Lower leg skin (tissue), 4 donors: ENCODE results near the gene PTPRN2. TPM values are rescaled to one million over a fixed set of nuclear protein-coding genes. Genes with fewer than 3 reads are reported as not detected.

Experiments used
- DNase-seq, 2 donors: peaks; one replicate each; pipeline ENCODE4 v3.0.0-alpha.2; 2019; ENCODE audit warnings: low spot score in 2 of 2
- H3K4me3 ChIP-seq: fragments of 200-600 bp; sonication (generic); 2 replicates; pipeline ENCODE4 v1.5.1; 2017; ENCODE audit warnings: mild to moderate bottlenecking, low read depth; ENCODE audit not compliant: poor library complexity, severe bottlenecking
- CTCF ChIP-seq, 3 donors: fragments of 450-650 bp; IDR thresholded peaks; one replicate each; pipeline ENCODE4 v1.5.1; 2016; ENCODE audit warnings: antibody characterized with exemption in 3 of 3, mild to moderate bottlenecking in 3 of 3, moderate library complexity in 2 of 3
- POLR2A ChIP-seq, 2 donors: fragments of 450-650 bp; IDR thresholded peaks; one replicate each; pipeline ENCODE4 v1.6.1; 2016 to 2017; ENCODE audit warnings: antibody characterized with exemption in 2 of 2, mild to moderate bottlenecking in 1 of 2, moderate library complexity in 1 of 2
- WGBS, 2 donors: methylation state at CpG; one replicate each; pipeline ENCODE4 v1.1.5; 2018; 5-methylcytosine and 5-hydroxymethylcytosine counted together
- intact Hi-C: fragments of 100-400 bp; cut with DNase I; formaldehyde crosslinking; loops from one replicate; pipeline ENCODE4 v1.15.0; 2023; ENCODE audit warnings: low total_unique reads
- total RNA-seq, 4 donors: library from RNA; depleted of rRNA; stranded (reverse); fragments of >200 nt; gene quantifications; one replicate each; pipeline ENCODE4 v1.1.0, GENCODE V29; 2016

PTPRN2 gene
- total RNA-seq, 4 donors from 2014 or later: 0.11 to 1.6 (median 0.92) TPM

- TF ChIP-seq POLR2A (IDR thresholded peaks at IDR 0.05) (no peak), CTCF (IDR thresholded peaks at IDR 0.05) (no peak)
- DNase-seq: peak in 1 of 2 donors; percentile 58
- WGBS, 2 donors: 82% methylated on average over 9 of the region's 9 CpGs
Measured at GRCh38 chr7:157946398-157947060, 641.1 kb downstream of the PTPRN2 start.

DNA sequence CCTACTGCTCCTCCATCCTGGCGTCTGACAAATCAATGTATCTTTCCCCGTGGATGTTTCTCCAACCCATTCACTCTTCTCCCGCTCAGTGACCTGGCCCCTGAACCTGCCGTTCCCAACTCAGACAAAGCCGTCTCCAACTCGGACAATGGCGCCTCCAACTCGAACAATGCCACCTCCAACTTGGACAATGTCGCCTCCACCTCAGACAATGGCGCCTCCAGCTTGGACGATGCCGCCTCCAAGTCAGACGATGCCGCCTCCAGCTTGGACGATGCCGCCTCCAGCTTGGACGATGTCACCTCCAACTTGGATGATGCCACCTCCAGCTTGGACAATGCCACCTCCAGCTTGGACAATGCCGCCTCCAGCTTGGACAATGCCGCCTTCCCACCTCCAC is 642.2 kb downstream of the PTPRN2 start:
- 94 to 95% methylated on average over 19 of the region's 19 CpGs for WGBS, 2 donors
- H3K4me3 ChIP-seq: no peak overlapping the region
- DNase-seq: peak in 1 of 2 donors; percentile 81
- TF ChIP-seq POLR2A (IDR thresholded peaks at IDR 0.05) (no peak), CTCF (IDR thresholded peaks at IDR 0.05) (no peak)
- intact Hi-C loops: no loop called here

More at GRCh38 chr7:157946398-157947060, 641.1 kb downstream of the PTPRN2 start:
- no peak overlapping the region for H3K4me3 ChIP-seq
- intact Hi-C loops: no loop called here

DNA sequence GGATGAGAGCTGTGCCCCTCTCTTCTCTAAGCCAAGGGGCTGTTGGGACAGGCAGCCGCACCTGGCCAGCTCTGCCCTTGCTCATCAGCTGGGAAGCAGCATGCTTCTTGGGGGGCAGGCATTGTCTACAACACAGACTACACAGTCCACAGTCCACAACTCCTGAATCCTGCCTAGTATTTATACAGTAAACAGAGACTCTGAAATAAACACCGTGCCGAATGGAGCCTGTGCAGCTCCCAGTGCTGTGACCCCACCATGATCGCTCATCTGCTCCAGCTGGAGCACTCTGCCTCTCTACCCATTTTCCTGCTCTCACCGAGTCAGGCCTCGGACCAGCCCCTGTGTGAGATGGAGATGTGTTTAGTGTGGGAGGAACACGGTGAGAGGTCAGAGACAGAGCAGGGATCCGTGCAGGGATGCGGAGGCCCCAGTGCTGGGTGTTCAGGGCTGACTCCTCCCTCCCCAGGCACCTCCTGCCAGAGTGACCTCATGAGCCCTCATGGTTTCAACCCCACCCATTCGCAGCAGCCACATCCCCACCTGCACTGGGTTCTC is 642.8 kb downstream of the PTPRN2 start:
- TF ChIP-seq CTCF (IDR thresholded peaks at IDR 0.05) (no peak), POLR2A (IDR thresholded peaks at IDR 0.05) (no peak)
- H3K4me3 ChIP-seq: no peak overlapping the region
- intact Hi-C loops: no loop called here
- 94 to 98% methylated on average over 10 of the region's 10 CpGs for WGBS, 2 donors
- peak in 1 of 2 donors; percentile 58 for DNase-seq

GRCh38 chr7:157944051-157944450 is 643.6 kb downstream of the PTPRN2 start:
- no peak overlapping the region for H3K4me3 ChIP-seq
- intact Hi-C loops: no loop called here
- peak in 1 of 2 donors; percentile 62 for DNase-seq
- 92 to 93% methylated on average over 14 of the region's 14 CpGs for WGBS, 2 donors
- TF ChIP-seq CTCF (IDR thresholded peaks at IDR 0.05) (no peak), POLR2A (IDR thresholded peaks at IDR 0.05) (no peak)

- TF ChIP-seq CTCF (IDR thresholded peaks at IDR 0.05): no peak
- TF ChIP-seq POLR2A (IDR thresholded peaks at IDR 0.05): no peak
- intact Hi-C loops: no loop called here
- H3K4me3 ChIP-seq: no peak overlapping the region
- 86 to 87% methylated on average over 6 of the region's 6 CpGs for WGBS, 2 donors
- peak in 1 of 2 donors; percentile 74 for DNase-seq
Measured at GRCh38 chr7:157943561-157943960, 644.1 kb downstream of the PTPRN2 start.
